GM20000 (cell line): ENCODE measurements around the gene TNPO1.

Experiments used
- DNase-seq: peaks from one replicate; pipeline ENCODE4 v3.0.0; 2012; ENCODE audit warnings: low spot score
- TF ChIP-seq, protein P1 (sequence below): IDR thresholded peaks from 2 replicates; pipeline ENCODE4 v1.5.1; 2012; ENCODE audit warnings: mild to moderate bottlenecking, control low read depth; ENCODE audit errors: extremely low read depth, missing control alignments

TNPO1 gene

DNA sequence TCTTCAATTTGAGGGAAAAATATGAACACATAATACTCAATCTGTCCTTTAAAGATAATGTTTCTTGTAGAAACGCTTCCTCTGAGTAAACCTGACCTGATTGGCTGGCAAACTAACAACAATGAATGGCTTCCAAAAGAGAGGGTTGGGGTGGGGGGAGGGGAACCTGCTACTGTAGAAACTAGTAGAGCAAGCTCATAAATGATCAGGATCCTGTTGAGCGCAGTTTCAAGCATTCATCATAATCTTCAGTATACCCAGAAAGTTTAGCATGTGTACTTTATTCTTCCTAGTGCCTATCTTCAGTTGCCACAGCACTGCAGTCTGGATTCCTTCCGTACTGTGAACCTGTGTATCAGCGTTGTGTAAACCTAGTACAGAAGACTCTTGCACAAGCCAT, 76.4 kb downstream of the TNPO1 start:
- TF ChIP-seq, protein P1, sequence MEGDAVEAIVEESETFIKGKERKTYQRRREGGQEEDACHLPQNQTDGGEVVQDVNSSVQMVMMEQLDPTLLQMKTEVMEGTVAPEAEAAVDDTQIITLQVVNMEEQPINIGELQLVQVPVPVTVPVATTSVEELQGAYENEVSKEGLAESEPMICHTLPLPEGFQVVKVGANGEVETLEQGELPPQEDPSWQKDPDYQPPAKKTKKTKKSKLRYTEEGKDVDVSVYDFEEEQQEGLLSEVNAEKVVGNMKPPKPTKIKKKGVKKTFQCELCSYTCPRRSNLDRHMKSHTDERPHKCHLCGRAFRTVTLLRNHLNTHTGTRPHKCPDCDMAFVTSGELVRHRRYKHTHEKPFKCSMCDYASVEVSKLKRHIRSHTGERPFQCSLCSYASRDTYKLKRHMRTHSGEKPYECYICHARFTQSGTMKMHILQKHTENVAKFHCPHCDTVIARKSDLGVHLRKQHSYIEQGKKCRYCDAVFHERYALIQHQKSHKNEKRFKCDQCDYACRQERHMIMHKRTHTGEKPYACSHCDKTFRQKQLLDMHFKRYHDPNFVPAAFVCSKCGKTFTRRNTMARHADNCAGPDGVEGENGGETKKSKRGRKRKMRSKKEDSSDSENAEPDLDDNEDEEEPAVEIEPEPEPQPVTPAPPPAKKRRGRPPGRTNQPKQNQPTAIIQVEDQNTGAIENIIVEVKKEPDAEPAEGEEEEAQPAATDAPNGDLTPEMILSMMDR: no peak
- no peak for DNase-seq

DNA sequence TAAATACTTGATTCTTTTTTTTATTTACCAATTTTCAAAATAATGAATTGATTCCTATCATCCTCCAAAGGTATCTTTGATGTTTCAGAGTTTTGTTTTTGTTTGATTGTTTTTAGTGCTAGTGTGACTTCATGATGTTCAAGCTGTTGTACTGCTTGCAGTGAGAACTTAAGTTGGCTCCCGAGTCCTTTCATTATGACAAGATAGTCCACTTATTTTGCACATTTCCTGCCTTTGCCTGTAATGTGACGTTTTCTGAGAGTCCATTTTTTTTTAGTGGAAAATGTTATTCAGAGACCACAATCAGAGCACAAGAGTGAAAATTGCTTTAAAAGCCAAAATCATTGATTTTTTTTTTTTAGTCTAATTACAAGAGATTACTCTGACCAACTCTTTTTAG, 79.3 kb downstream of the TNPO1 start:
- TF ChIP-seq, protein P1: no peak
- no peak for DNase-seq

DNA sequence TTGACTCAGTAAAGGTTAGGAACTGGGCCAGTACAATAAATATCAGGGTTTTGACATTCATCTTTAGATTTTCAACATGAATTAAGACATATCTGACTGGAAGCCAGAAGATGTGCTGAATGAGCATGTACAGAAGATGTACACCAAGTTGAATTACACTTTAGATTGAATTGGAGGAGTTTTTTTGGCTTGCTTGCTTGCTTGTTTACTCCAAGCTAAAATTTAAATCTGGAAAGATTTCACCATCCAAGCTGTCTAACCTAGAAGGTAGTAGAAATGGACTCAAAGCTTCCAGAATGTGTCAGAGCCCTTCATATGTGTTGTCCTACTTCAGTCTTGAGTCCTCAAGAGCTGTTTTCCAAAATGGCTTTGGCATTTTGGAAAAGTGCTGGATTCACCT, 90.3 kb downstream of the TNPO1 start:
- no peak for DNase-seq
- TF ChIP-seq, protein P1: no peak

DNA sequence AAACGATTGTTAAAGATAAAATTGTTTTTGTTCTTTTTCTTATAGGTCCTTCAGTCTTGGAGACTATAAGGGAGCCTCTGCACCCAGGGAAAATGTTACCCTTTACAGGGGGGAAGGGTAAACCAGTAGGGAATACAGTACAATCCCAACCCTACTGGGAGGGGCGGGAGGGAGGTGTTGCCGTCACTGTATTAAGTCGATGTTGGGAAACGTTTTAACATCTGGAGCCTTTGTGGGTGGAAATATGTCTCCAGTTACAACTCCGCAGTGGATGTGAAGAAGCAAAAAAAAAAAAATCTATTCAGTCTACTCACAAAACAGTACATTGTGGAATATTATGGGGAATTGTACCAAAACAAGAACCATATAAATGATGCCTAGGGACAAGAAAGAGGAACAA, 92.2 kb downstream of the TNPO1 start:
- DNase-seq: no peak
- TF ChIP-seq, protein P1: no peak

DNA sequence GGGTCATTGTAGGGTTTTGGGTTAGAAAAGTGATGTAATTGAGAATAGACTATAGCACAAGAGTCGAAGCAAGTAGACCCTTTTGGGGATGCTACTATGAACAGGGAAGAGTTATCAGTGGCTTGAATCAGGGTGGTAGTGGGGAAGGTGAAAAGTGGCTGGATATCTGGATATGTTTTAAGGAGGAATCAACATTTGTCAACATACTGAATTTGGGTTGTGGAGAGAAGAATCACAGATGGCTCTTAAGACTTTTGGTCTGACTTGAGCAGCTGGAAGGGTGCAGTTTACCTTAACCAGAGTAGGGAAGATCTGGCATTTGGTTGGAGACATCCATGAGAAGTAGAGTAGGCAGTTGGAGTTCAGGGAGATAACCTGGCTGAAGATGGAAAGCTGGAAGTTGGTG, 100.9 kb downstream of the TNPO1 start:
- TF ChIP-seq, protein P1: no peak
- no peak for DNase-seq

DNA sequence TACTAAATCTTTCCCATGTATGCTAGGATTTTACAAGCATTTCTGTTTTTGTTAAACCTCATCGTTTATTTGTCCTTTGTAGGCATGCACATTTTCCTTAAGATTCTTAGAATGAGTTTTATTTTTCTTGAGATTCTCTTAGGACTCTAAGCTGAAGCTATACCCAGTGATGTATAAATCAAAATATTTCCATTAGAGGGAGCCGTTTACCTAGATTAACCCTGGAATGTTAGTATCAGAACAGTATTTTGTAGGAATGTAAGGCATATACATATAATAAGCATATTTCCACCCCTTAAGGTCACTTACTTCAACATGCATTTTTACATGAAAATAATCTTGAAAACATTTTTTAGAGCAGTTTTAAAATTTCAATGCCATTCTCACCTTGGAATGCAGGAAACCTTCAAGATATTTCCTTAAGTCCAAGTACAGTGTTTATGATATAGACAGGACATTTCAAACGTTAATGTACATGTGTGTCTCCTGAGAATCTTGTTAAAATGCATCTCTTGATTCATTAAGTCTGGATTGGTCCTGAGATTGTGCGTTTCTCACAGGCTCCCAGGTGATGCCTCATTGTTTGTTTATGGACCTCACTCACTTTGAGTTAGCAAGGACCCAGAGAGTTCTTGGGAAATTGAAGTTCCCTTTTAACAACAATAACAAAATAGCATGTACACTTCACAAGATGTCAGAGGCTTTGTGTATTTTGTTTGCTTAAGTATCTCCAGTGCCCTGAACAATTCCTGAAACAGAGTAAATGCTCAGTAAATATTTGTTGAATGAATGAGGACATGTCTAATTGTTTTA, 104.4 kb downstream of the TNPO1 start:
- DNase-seq: no peak

DNA sequence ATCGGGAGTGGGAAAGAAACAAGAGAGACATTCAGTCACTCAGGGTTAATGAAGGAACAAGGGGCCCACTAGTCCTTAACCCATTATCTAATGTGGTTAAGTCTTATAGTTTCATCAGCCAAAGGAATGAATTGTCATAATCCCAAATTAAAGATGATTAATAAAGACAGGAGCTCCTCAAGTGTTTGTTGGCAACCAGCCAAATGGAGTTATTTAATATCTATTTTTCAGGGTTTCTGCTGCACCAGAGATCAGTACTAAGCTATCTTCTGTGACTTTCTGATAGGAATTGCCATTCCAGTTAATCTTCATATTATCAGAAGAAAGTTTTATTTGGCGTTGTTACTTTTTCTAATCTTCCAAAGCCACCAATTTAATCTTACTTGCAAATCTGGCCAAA, 105.4 kb downstream of the TNPO1 start:
- DNase-seq: no peak
- TF ChIP-seq, protein P1: no peak

More for the DNA sequence above, 104.4 kb downstream of the TNPO1 start:
- TF ChIP-seq, protein P1: no peak
